ENCODE data around the gene SELENOK.

SELENOK gene

GRCh38 chr3:53883008-53883407 lies 8.7 kb downstream of the SELENOK start:
- no peak for DNase-seq (ENCODE audit: low read depth)

DNA sequence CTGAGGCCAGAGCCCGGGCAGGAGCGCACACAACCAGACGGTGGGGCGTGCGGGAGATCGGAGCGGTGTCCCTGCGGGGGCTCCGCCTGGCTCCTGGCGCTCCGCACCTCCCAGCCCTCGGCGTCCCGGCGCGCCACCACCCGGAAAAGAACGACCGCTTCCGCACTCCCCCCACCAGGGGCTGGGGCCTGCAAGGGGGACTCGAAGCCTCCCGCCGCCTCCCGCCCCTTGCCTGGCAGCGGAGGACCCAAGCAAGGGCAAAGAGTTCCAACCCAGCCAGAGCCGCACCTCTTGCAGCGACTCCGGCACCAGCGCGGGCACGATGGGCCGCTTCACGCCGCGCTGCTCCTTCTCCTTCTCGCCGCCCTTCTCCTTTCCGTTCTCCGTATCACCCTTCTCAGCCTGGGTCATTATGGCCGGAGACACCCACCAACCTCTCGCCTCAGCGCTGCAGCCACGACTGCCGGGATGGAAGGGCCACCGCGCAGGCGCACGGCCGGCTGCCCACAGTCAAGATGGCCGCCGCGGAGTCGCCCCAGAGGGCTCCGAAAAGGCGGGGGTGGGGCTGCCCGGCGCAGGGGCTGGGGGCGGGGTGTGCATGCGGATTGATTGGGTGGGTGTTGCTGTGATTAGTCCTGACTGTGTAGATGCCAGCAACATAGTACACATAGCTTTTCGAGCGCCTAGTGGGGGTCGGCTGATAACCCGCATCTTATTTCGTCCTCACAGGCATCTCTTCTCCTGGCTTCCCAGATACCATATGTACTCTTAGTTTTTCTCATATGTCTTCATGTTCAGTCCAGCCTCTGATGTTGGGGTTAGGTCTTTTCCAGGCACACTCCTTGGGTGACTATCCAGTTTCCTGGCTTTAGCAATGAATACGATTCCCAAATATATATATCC lies 9.7 kb downstream of the SELENOK start, which contains the start of gene ACTR8:
Gene ACTR8 (minus strand): TSS at position 462 of the 903 bp plus-strand sequence. CDS start 51 bp downstream, at position 411.
- peak; percentile 77 for DNase-seq (ENCODE audit: low read depth)

DNA sequence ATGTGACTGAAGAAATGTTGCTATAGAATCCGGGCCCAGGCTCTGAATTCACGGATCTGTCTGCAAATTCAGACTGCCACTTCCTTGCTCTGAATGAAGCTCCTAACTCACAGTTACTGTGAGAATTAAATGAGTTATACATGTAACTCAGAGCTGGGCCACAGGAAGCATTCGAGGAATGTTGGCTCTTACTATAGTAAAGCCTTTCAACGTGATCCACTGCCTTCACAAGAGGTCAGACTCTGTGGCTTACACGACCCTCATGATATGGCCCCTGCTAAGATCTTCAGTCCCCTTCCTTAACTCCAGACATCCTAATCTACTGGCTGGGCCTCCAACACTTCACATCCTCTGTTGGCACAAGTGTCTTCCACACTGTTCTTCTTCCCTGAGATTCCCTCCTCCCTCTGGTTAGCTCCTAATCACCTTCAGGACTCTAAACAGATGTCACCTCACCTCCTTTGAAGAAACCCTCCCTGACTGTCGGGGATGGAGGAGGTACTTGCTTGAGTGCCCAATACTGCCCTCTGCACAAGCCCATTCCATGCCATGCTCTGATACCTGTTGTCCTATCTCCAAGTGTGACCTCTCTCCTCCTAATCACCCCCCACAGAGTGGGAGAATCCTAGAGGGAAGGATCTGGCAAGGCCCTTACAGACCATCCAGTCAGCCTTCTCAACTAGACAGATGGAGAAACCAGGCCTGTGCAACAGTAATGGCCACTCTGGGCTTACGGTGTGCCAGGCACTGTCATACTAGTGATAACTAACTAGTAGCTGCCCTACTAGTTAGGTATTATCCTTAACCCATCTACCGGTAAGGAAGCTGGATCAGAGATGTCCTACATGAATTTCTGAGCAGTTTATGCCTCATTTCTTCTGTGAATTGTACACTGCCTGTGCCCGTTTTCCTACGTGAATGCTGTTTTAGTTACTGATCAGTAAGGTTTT lies 11.0 kb downstream of the SELENOK start:
- no peak for DNase-seq (ENCODE audit: low read depth)

DNA sequence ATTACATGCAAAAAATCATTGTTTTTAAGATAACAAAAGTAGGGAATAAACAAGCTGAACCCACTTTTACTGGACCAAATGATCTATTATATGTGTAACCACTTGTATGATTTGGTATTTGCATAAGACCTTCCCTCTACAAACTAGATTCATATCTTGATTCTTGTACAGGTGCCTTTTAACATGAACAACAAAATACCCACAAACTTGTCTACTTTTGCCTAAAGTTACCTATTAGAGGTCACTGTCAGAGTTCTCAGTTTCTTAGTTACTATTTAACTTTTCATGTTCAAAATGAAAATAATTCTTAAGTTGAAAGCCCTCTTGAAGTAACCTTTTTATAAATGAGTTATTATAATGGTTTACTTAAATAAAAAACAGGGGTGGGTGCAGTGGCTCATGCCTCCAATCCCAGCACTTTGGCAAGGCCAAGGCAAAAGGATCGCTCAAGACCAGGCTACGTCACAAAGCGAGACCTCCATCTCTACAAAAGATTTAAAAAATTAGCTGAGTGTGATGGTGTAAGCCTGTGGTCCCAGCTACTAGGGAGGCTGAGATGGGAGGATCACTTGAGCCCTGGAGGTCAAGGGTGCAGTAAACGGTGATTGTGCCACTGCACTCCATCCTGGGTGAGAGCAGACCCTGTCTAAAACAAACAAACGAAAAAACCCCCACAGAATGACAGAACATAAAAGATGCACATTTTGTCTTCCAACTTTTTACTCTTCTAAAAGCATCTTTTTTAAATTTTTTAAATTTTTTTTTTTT lies 25.7 kb downstream of the SELENOK start:
- no peak for DNase-seq (ENCODE audit: low read depth)

- DNase-seq (ENCODE audit: low read depth) = no peak
These were observed 28.5 kb downstream of the SELENOK start for GRCh38 chr3:53863145-53863544.

DNA sequence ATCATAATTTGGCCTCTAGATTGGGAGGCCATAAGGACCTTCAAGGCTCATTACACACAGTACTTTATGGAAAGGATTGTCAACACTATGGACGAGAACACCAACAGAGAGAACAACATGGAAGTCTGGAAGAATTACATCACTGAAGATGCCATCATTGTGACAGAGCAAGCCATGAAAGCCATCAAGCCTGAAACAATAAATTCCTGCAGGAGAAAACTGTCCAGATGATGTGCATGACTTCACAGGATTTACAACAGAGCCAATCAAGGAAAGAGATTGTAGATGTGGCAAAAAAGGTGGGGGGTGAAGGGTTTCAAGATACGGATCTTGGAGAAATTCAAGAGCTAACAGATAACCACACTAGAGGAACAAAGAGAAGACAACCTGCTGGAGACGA lies 29.4 kb downstream of the SELENOK start:
- DNase-seq (ENCODE audit: low read depth) = no peak

- no peak for DNase-seq (ENCODE audit: low read depth)
These were observed 31.5 kb downstream of the SELENOK start for GRCh38 chr3:53860196-53860595.

DNA sequence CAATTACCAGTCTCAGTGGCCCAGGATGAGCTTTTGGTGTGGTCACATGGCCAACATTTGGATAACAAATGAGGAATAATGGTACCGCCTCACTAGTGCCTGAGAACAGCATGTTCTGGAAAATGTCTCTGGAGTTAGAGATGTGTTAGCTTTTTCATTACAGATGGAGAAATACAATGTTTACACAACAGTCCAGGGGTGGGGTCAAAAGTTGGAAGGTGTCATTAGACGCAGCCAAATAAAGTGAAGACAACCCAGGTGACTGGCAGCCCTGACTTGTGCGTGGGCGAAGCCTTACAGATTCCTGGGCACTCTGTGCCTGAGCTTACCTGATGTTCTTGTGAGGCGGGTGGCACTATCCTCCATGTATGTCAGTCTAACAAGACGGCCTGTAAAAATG lies 32.5 kb downstream of the SELENOK start:
- DNase-seq (ENCODE audit: low read depth) = no peak

DNA sequence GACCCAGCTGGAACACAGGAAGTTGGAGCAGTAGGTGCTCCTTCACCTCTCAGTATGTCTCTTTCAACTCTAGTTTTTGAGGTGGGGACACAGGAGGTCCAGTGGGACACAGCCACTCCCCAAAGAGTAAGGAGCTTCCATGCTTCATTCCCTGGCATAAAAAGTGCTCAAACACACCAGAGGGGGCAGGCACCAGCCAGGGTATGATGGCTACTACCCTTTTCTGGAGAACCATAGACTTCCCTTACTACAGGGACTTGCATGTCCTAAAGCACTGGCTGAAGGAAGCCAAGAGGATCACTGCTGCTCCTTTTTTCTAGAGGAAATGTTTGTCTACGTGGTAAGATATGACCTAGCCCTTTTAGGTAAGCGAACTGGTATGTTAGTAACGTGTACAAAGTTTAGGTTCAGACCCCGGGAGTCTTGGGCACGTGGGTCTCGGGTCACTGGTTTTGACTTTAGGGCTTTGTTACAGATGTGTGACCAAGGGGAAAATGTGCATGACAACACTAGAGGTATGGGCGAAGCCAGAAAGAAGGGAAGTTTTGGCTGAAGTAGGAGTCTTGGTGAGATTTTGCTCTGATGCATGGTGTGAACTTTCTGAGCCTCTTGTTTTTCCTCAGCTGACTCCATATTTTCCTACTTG lies 33.4 kb downstream of the SELENOK start:
- DNase-seq (ENCODE audit: low read depth) = no peak

DNA sequence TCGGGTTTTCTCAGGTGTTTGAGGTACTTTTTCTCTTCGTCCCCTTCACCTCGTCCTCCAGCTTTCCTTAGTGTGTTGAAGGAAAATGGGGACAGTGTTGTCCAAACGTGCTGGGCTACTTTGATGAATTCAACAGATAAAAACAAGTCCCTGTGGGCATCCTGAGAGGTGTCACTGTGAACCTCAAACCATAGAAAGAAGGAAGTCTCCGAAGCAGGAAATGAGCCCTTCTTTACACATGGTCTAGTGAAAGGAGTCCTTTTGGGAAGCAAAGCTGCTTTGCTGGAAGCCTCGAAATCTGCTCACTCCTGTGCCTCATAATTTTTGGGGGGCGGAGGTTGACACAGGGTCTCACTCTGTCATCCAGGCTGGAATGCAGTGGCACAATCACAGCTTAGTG lies 34.7 kb downstream of the SELENOK start:
- DNase-seq (ENCODE audit: low read depth) = no peak

DNA sequence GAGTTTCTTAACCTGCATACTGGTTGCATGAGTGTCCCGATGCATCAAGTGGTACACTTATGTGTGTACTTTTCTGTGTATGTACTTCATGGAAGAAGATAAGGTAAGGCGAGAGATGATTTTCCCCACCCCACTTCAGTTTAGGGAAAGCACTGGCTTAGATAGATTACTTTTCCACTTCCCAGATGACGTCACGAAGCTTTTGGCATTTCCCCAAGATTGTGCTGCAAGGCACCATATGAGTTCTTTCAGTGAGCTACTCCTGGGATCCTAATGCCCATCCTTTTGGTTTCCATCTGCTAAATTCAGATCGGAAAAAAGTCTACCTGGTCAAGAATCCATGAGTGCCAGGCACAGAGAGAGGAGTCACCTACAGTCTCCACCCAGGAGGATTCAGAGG lies 40.8 kb downstream of the SELENOK start:
- DNase-seq (ENCODE audit: low read depth) = peak; percentile 5

- no peak for DNase-seq (ENCODE audit: low read depth)
These were observed 41.7 kb downstream of the SELENOK start for GRCh38 chr3:53849916-53850315.

DNA sequence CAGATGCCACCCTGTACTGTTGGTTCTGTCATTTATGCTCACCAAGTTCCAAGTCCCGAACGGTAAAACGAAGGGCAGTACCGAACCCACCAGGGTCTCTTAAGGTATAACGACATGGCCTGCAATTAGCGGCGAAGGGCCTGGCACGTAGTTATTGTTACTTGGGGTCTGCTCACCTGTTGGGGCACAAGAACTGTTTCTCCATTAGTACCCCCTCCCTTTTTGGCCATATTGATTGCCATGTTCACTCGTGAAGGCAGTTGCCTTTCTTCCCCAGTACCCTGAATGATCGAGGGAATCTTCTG lies 44.9 kb downstream of the SELENOK start:
- DNase-seq (ENCODE audit: low read depth) = no peak

GRCh38 chr3:53846134-53846850 lies 45.4 kb downstream of the SELENOK start, which contains the start of the genes CHDH and IL17RB:
TSS of gene CHDH (minus strand) at chr3:53846419. CDS start at chr3:53824008, 22,411 bp downstream.
TSS of gene IL17RB (plus strand) at chr3:53846568. CDS start at chr3:53846589, 21 bp downstream.
- no peak for DNase-seq (ENCODE audit: low read depth)

DNA sequence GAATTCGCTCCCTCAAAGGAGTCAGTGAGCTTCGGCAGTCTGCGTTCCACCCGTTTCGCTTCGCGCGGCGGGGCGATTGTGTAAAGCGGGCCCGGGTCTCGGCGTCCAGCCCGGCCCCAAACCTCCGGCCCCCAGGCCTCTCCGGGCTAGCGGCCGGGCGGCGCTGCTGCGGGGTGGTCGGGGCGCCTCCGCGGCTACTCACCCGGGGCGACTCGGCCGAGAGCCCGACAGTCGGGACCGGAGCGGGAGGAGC lies 45.9 kb downstream of the SELENOK start:
- DNase-seq (ENCODE audit: low read depth) = no peak

DNA sequence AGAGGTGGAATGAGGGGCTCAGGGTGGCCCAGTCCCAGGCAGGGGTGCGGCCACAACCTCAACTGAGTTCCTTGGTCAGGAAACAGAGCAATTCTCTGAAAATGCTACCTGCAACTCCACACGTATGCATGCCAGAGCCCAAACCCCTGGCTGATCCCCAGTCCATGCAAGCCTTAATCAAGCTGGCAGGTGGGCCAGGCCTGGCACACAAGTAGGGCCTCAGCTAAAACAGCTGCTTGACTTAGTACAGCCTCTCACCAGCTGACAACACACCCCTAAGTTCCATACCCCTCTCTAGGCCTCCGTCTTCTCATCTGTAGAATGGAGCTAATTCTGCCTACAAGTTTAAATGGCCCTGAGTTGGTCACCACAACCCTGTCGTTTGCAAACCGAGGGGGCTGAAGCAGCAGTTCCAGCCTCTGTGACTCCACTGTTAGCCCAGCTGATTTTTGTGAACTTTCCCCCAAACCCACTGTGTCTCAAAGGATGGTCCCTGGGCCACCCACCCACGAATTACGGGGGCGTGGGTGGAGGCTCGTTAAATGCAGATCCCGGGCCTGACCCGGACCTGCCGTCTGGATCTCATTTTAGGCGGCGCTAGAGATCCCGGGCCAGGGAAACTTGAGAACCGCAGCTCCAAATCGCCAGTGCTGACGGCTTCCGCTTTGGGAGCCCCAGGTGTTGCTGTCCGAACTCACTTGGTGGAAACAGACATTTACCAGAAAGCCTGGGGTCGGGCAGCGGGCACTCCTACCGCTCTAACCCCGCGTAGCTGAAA lies 46.4 kb downstream of the SELENOK start:
- no peak for DNase-seq (ENCODE audit: low read depth)

- DNase-seq (ENCODE audit: low read depth) = no peak
These were observed 47.2 kb downstream of the SELENOK start for GRCh38 chr3:53844262-53845102.

DNA sequence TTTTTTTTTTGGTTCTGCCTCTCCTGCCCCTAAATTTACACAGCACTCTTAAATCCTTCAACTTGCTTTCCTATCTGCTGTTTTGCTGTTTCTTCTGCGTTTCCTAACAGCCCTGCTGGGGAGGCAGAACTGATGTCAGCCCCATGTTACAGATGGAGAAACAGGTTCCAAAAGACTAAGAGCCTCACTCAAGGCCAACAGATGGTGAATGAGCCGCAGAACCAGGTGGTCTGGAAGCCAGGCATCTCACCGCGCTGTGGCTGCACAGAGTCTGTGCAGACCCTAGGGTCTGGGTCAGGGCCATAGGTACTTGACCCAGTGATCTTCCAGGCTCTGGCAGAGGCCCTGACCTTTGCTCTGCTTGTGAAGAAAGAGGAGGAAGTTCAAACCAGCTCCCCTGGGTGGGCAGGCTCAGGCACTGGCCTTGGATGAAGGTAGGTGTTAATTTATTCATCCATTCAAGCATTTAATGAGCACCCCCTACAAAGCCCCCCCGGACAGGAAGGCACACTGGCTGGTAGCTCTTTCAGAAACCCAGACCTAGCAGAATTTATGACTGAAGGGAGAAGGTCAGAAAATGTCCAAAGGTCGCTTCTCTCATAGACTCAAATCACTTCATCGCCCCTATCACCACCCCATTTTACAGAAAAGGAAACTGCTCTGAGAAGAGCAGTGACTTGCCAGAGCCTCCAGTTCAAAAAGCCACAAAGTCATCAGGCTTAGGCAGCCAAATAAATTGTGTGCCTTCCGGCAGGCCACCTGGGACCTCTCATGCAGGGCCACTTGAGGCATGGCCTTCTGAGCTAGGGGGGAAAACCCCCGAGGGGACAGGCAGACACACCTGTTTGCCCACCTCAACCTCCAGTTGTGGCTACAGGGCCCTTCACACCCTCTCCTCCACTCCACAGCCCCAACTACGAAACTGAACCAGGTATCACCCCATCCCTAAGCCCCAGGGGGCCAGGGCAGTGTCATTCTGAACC lies 48.2 kb downstream of the SELENOK start:
- no peak for DNase-seq (ENCODE audit: low read depth)
